SHP77 (cell line): ENCODE results near the gene TFAP2E.

Experiments
- DNase-seq, 2 experiments: peaks; one replicate each; lab custom pipeline; 2025; lab: John Stamatoyannopoulos, UW

The TFAP2E gene

GRCh38 chr1:35644204-35644603, 71.1 kb downstream of the TFAP2E start:
- peak; percentile 13 to 34 for DNase-seq
